Astrocyte (in vitro differentiated cells and primary cell): ENCODE results near the gene LRCH4.

Experiments used
- EZH2 ChIP-seq: IDR thresholded peaks from 2 replicates; pipeline ENCODE4 v1.6.1; 2012; ENCODE audit warnings: mild to moderate bottlenecking, low read length, inconsistent platforms; ENCODE audit not compliant: insufficient read depth
- TF ChIP-seq, protein P1 (sequence below): IDR thresholded peaks from 2 replicates; pipeline ENCODE4 v1.5.1; 2011; ENCODE audit warnings: low read depth, mild to moderate bottlenecking, inconsistent platforms, low read length, moderate library complexity; ENCODE audit not compliant: insufficient read depth

DNA sequence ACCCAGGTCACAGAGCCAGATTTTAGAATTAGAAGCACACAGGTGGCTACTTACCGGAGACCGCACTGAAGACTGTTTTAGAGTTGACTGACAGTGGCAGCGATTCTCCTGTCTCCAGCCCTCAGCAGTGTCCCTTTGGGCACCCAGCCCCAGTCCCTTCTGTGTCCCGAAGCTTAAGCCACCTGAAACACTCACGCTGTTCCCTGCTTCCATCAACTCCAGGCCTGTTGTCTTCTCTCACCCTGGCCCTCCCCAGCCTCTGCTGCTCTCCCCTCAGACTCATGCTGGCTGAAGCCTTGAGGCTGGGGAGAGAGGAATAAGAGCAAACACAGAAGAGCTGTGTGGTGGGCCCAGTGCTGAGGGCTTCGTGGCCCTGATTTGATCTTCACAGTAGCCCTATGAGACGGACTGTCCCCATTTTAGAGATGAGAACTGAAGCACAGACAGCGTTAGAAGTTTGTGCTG lies 22.8 kb downstream of the LRCH4 start:
- TF ChIP-seq, protein P1, sequence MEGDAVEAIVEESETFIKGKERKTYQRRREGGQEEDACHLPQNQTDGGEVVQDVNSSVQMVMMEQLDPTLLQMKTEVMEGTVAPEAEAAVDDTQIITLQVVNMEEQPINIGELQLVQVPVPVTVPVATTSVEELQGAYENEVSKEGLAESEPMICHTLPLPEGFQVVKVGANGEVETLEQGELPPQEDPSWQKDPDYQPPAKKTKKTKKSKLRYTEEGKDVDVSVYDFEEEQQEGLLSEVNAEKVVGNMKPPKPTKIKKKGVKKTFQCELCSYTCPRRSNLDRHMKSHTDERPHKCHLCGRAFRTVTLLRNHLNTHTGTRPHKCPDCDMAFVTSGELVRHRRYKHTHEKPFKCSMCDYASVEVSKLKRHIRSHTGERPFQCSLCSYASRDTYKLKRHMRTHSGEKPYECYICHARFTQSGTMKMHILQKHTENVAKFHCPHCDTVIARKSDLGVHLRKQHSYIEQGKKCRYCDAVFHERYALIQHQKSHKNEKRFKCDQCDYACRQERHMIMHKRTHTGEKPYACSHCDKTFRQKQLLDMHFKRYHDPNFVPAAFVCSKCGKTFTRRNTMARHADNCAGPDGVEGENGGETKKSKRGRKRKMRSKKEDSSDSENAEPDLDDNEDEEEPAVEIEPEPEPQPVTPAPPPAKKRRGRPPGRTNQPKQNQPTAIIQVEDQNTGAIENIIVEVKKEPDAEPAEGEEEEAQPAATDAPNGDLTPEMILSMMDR: no peak
- no peak for TF ChIP-seq EZH2
